ENCODE results near the gene FBN1. TPM values are rescaled to one million over a fixed set of nuclear protein-coding genes. Genes with fewer than 3 reads are reported as not detected.

The FBN1 gene
- total RNA-seq, 1 experiment from 2014 or later: 9.9 TPM

- DNase-seq (ENCODE audit: extremely low read depth, low read depth): no peak
These were observed 20.4 kb downstream of the FBN1 start for GRCh38 chr15:48625126-48625525.

GRCh38 chr15:48624700-48625099 lies 20.8 kb downstream of the FBN1 start:
- DNase-seq (ENCODE audit: extremely low read depth, low read depth): no peak

GRCh38 chr15:48623456-48623855 lies 22.1 kb downstream of the FBN1 start:
- DNase-seq (ENCODE audit: extremely low read depth, low read depth): no peak

GRCh38 chr15:48622237-48622636 lies 23.3 kb downstream of the FBN1 start:
- DNase-seq (ENCODE audit: extremely low read depth, low read depth): no peak

GRCh38 chr15:48619446-48619845 lies 26.1 kb downstream of the FBN1 start:
- no peak for DNase-seq (ENCODE audit: extremely low read depth, low read depth)

- DNase-seq (ENCODE audit: extremely low read depth, low read depth): no peak
These were observed 27.9 kb downstream of the FBN1 start for GRCh38 chr15:48617619-48618018.

GRCh38 chr15:48616216-48616615 lies 29.3 kb downstream of the FBN1 start:
- DNase-seq (ENCODE audit: extremely low read depth, low read depth): no peak

GRCh38 chr15:48614051-48614450 lies 31.5 kb downstream of the FBN1 start:
- no peak for DNase-seq (ENCODE audit: extremely low read depth, low read depth)

- no peak for DNase-seq (ENCODE audit: extremely low read depth, low read depth)
These were observed 36.0 kb downstream of the FBN1 start for GRCh38 chr15:48609486-48609885.

- DNase-seq (ENCODE audit: extremely low read depth, low read depth): no peak
These were observed 37.7 kb downstream of the FBN1 start for GRCh38 chr15:48607846-48608245.

- no peak for DNase-seq (ENCODE audit: extremely low read depth, low read depth)
These were observed 40.9 kb downstream of the FBN1 start for GRCh38 chr15:48604567-48604966.

GRCh38 chr15:48603922-48604321 lies 41.6 kb downstream of the FBN1 start:
- no peak for DNase-seq (ENCODE audit: extremely low read depth, low read depth)

GRCh38 chr15:48603123-48603500 lies 42.4 kb downstream of the FBN1 start:
- no peak for DNase-seq (ENCODE audit: extremely low read depth, low read depth)

GRCh38 chr15:48602358-48603122 lies 43.0 kb downstream of the FBN1 start:
- no peak for DNase-seq (ENCODE audit: extremely low read depth, low read depth)

- DNase-seq (ENCODE audit: extremely low read depth, low read depth): no peak
These were observed 44.4 kb downstream of the FBN1 start for GRCh38 chr15:48601095-48601494.

- no peak for DNase-seq (ENCODE audit: extremely low read depth, low read depth)
These were observed 48.7 kb downstream of the FBN1 start for GRCh38 chr15:48596841-48597240.

- no peak for DNase-seq (ENCODE audit: extremely low read depth, low read depth)
These were observed 49.1 kb downstream of the FBN1 start for GRCh38 chr15:48596415-48596814.

- DNase-seq (ENCODE audit: extremely low read depth, low read depth): no peak
These were observed 49.5 kb downstream of the FBN1 start for GRCh38 chr15:48595981-48596380.

GRCh38 chr15:48592933-48593332 lies 52.6 kb downstream of the FBN1 start:
- no peak for DNase-seq (ENCODE audit: extremely low read depth, low read depth)

GRCh38 chr15:48592221-48592731 lies 53.2 kb downstream of the FBN1 start:
- no peak for DNase-seq (ENCODE audit: extremely low read depth, low read depth)

GRCh38 chr15:48590723-48591122 lies 54.8 kb downstream of the FBN1 start:
- no peak for DNase-seq (ENCODE audit: extremely low read depth, low read depth)

GRCh38 chr15:48584812-48585563 lies 60.5 kb downstream of the FBN1 start:
- no peak for DNase-seq (ENCODE audit: extremely low read depth, low read depth)
